Ascending aorta (tissue), 2 donors: Measurements from ENCODE around the gene FBXO48. TPM values are rescaled to one million over a fixed set of nuclear protein-coding genes. Genes with fewer than 3 reads are reported as not detected.
"Not testable (repeated sequence)": the region's sequence is repeated elsewhere in the genome, so short reads cannot be mapped to it uniquely, and the experiment has no call there.

ENCODE experiments used
- DNase-seq, 2 donors: peaks; one replicate each; pipeline ENCODE4 v3.0.0-alpha.2; 2019; ENCODE audit warnings: low spot score in 2 of 2
- H3K27ac ChIP-seq, 2 donors: fragments of 200-600 bp; sonication (generic); one replicate each; pipeline ENCODE4 v1.5.1; 2016 to 2017; ENCODE audit warnings: mild to moderate bottlenecking in 1 of 2
- H3K27me3 ChIP-seq: fragments of 200-600 bp; sonication (generic); one replicate; pipeline ENCODE4 v1.5.1; 2017
- H3K36me3 ChIP-seq, 2 donors: fragments of 200-600 bp; sonication (generic); one replicate each; pipeline ENCODE4 v1.5.1; 2016
- H3K4me1 ChIP-seq, 2 donors: fragments of 200-600 bp; sonication (generic); one replicate each; pipeline ENCODE4 v1.5.1; 2016 to 2017; ENCODE audit warnings: mild to moderate bottlenecking in 1 of 2
- H3K4me3 ChIP-seq, 2 donors: fragments of 200-600 bp; sonication (generic); one replicate each; pipeline ENCODE4 v1.5.1; 2016 to 2017; ENCODE audit warnings: mild to moderate bottlenecking in 1 of 2
- H3K9me3 ChIP-seq, 2 donors: fragments of 200-600 bp; sonication (generic); one replicate each; pipeline ENCODE4 v1.5.1; 2016
- intact Hi-C: fragments of 100-400 bp; cut with DNase I; formaldehyde crosslinking; loops from one replicate; pipeline ENCODE4 v1.15.1; 2023
- total RNA-seq: library from RNA; depleted of rRNA; stranded (reverse); fragments of >200 nt; gene quantifications from one replicate; pipeline ENCODE4 v1.1.0, GENCODE V29; 2016
- TF ChIP-seq, protein P1 (sequence below), 3 experiments: fragments of 200-600 bp in 2 of 3; fragments of 450-650 bp in 1 of 3; sonication (generic) in 2 of 3; IDR thresholded peaks; one replicate each; pipeline ENCODE4 v1.5.1; 2016 to 2019; ENCODE audit warnings: antibody characterized with exemption in 3 of 3, mild to moderate bottlenecking in 1 of 3, moderate library complexity in 1 of 3

The FBXO48 gene
- total RNA-seq, 1 donor from 2014 or later, result 1.2 TPM

DNA sequence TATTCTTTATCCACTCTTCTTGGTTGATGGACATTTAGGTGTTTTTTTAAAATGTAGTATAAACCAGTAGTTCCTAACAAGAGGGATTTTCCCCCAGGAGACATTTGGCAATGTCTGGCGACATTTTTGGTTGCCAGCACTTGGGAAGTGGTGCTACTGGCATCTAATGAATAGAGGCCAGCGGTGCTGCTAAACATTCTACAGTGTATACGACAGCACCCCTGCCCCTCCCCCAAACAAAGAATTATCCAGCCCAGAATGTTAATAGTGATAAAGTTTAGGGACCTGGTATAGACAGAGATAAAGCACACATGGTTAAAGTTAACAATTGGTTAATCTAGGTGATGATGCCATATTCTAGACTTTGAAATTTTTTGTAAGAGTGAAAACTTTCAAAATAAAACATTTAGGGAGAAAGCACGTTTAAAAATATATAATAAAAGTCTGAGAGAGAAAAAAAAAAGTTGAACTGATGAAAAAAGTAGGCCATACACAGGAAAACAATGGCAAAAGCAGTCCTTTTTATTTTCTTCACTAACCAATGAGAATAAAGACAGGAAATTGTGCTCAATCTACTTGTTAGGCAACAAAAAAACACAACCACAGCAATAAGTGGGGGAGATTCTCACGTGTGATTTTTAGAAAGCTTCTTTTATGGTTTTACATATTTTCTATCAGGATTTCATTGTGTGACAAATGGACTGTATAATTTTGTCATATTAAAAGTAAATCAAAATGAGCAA lies 14.8 kb downstream of the FBXO48 start:
- intact Hi-C loops, result loop anchor here (5.0 kb wide), 1 partner anchor 1190 kb away; no protein-coding TSS in a partner anchor

DNA sequence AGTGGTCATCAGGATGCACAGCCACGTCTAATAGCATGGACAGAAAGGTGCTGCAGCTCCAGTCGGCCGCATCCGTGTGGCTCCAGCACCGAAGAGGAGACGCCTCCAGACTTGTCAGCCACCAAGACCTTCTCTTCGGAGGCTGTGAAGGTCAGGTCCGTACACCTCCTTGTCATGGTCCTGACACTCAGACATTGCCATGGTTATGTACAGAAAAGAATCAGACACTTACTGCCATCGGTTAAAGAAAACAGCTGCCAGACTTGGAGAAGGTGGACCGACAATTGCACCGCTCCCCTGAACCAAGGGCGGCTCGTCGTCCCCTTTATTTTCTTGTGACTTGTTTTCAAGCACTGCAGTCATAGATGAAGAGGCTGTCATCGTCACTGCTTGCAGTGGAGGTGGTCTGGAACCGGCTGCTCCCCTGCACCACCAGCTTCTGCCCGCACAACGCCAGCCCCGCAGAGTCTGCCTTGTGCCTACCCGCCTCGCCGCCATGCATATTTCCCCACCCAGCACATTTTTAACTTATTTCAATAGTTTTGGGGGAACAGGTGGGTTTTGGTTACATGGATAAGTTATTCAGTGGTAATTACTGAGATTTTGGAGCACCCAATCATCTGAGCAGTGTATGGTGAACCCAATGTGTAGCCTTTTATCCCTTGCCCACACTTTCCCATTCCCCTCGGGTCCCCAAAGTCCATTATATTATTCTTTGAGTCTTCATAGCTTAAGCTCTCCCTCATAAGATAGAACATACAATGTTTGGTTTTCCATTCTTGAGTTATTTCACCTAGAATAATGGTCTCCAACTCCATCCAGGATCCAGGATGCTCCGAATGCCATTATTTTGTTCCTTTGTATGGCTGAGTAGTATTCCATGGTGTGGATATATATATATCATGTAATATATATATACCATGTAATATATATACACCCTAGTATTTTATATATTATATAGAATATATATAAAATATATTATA lies 18.1 kb downstream of the FBXO48 start:
- intact Hi-C loops, result no loop called here
- H3K27ac ChIP-seq, result no peak overlapping the region
- no peak overlapping the region for H3K4me3 ChIP-seq
- DNase-seq, result peak in 1 of 2 donors; percentile 83
- H3K9me3 ChIP-seq, result no peaks in the 10 kb centered on the region
- no peaks in the 10 kb centered on the region for H3K4me1 ChIP-seq
- TF ChIP-seq, protein P1, sequence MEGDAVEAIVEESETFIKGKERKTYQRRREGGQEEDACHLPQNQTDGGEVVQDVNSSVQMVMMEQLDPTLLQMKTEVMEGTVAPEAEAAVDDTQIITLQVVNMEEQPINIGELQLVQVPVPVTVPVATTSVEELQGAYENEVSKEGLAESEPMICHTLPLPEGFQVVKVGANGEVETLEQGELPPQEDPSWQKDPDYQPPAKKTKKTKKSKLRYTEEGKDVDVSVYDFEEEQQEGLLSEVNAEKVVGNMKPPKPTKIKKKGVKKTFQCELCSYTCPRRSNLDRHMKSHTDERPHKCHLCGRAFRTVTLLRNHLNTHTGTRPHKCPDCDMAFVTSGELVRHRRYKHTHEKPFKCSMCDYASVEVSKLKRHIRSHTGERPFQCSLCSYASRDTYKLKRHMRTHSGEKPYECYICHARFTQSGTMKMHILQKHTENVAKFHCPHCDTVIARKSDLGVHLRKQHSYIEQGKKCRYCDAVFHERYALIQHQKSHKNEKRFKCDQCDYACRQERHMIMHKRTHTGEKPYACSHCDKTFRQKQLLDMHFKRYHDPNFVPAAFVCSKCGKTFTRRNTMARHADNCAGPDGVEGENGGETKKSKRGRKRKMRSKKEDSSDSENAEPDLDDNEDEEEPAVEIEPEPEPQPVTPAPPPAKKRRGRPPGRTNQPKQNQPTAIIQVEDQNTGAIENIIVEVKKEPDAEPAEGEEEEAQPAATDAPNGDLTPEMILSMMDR (IDR thresholded peaks at IDR 0.05), result no peak
- H3K27me3 ChIP-seq, result no peaks in the 10 kb centered on the region
- no peaks in the 10 kb centered on the region for H3K36me3 ChIP-seq

More for the DNA sequence above, 14.8 kb downstream of the FBXO48 start:
- TF ChIP-seq, protein P1 (IDR thresholded peaks at IDR 0.05), result no peak
- H3K4me1 ChIP-seq, result no peaks in the 10 kb centered on the region
- no peak overlapping the region for H3K4me3 ChIP-seq
- peak overlapping the region in 1 of 2 donors; percentile 43 for H3K27ac ChIP-seq
- H3K27me3 ChIP-seq, result no peaks in the 10 kb centered on the region
- no peaks in the 10 kb centered on the region for H3K9me3 ChIP-seq
- no peak for DNase-seq
- no peaks in the 10 kb centered on the region for H3K36me3 ChIP-seq

- intact Hi-C loops, result no loop called here
- no peak overlapping the region for H3K4me3 ChIP-seq
- no peaks in the 10 kb centered on the region for H3K27me3 ChIP-seq
- H3K36me3 ChIP-seq, result no peaks in the 10 kb centered on the region
- H3K9me3 ChIP-seq, result no peaks in the 10 kb centered on the region
- no peak overlapping the region for H3K27ac ChIP-seq
- TF ChIP-seq, protein P1 (IDR thresholded peaks at IDR 0.05), result no peak
- no peaks in the 10 kb centered on the region for H3K4me1 ChIP-seq
- DNase-seq, result no peak
Measured at GRCh38 chr2:68447118-68447517, 20.0 kb downstream of the FBXO48 start.

GRCh38 chr2:68446425-68446824 lies 20.7 kb downstream of the FBXO48 start:
- intact Hi-C loops, H3K27ac ChIP-seq, H3K36me3 ChIP-seq, H3K9me3 ChIP-seq, H3K4me1 ChIP-seq, DNase-seq, H3K27me3 ChIP-seq, H3K4me3 ChIP-seq: not testable (repeated sequence)

DNA sequence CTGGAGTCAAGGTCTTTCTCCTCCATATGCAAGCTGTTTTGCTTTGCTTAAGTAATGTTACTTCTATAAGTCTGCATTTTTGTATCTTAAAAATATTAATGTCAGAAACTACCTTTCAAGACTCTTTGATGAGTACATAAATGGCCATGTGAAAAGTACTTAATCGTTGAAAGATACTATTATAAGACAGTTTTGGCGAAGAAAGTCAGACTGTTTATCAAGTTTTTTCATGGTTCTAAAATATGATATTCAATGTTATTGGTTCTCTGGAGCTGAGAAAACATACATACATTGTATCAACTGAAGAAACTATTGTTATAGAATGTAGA lies 25.1 kb downstream of the FBXO48 start:
- intact Hi-C loops, result loop anchor here (1.0 to 5.0 kb wide), 3 partner anchors 80 to 320 kb away; no protein-coding TSS in a partner anchor
- Histone ChIP-seq H3K27ac (no peak overlapping the region), H3K4me3 (no peak overlapping the region), H3K4me1 (peaks cover 0 to 7% of the 10 kb centered on the region in 2 donors), H3K9me3 (no peaks in the 10 kb centered on the region), H3K27me3 (no peaks in the 10 kb centered on the region), H3K36me3 (no peaks in the 10 kb centered on the region)
- DNase-seq, result no peak
- TF ChIP-seq, protein P1 (IDR thresholded peaks at IDR 0.05), result no peak
